T-helper 1 cell (primary cell): ENCODE results near the gene RCN2.
A peak's percentile ranks its signal among the peaks of the same experiment; 100 is the strongest.

Experiments
- DNase-seq, 5 donors: peaks; one replicate each; pipeline ENCODE4 v3.0.0-alpha.2; 2012 to 2020

Gene RCN2

DNA sequence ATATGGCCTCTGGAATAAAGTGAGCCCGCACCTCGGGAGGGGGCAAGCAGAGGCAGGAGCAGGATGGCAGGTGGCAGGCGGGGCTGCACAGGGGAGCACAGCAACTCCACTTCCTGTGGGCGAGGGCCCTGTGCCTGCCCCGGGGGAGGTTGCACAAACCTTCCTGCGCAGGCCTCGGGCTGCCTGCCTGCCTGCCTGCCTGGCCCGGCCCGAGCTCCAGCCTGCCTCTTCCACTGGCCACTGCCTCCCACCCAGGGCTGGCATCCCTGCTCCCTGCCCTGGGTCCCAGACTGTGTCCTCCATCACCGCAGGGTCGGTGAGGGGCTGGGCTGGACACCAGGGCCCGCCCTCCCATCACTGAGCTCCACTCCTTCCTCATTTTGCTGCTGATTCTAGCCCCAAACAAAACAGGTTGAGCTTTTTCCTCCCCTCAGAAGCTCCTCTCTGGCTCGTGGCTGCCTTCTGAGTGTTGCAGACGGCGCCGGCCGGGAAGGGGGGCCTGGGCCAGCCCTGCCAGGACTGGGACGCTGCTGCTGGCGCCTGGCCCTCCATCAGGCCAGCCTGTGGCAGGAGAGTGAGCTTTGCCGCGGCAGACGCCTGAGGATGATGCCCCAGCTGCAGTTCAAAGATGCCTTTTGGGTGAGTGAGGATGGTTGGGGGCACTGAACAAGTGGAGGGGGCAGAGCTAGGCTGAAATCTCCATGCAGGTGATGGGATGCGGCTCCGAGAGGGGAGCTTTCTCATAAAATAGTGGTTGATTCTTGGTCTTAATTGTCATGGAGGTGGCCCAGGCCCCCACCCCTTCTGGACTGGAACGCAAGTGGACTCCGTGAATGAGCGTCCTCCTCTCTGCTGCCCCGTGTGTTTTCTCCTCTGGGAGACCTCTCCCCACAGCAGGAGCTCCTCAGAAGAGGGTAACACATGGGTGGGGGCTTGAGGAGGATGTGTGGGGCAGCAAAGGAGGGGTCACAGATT lies 63.7 kb downstream of the RCN2 start, which contains the start of gene PSTPIP1:
Gene PSTPIP1, plus strand, starts transcription at position 156 of the 975 bp plus-strand sequence. Its CDS starts 448 bp downstream, at position 604.
- DNase-seq = peak; percentile 40 to 87 (median 56)

DNA sequence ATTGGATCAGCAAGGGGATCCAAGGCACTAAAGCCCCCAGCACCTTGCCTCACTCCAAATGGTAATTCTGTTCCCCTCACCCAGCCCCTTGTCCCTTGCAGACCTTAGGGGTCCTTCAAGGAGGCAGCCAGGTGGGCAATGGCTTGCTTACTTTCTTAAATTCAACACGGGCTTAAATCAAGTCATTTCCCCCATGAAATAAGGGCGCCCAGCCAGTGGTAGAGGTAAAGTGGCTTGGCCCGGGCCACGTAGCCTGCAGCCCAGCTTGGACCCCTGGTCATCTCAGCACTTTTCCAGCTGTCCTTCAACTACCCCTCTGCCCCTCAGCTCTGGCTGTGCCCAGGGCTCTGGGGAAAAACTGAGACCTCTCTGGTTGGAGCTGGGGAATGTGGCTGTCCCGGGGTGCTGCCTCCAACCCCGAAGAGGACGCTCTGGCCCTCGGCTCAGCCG lies 64.6 kb downstream of the RCN2 start:
- no peak for DNase-seq

DNA sequence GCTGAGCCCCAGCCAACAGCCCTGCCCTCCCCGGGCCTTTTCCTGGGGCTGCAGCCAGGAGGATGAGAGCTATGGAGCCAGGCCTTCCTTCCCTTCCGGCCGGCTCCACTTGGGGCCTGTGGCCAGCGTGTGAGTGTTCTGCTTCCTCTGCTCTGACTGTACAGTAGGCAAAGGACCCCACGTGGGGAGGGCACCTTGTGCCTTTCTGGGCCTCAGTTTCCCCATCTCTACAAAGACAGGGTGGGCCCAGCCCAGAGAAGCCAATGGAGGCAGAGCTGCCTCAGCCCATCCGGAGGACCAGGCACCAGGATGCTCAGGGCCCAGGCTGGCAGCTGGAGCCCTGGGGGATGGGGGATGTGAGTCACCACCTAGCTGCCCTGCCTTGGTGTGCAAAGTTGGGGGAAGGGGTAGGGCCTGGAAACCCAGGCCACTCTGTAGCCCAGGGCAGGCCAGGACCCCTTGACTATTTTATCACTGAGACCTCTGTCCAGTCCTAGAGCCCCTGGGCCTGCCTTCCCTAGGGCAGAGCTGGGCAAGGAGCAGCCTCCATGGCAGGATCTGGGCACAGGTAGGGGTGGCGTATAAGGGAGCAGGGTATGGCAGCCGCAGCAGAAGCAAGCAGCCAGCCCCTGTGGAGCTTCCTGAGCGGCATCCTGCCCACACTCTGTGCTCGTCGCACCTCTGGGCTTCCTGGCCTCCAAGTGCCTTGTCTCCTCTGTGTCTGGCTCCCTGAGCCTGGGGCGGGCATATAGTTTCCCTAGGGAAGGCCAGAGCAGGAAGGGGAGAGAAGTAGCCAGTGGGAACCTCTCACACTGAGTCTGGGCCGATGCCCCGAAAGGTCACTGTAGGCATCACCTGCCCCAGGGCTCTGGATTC lies 65.2 kb downstream of the RCN2 start:
- peak in 3 of 5 donors; percentile 27 to 82 (median 33) for DNase-seq

DNA sequence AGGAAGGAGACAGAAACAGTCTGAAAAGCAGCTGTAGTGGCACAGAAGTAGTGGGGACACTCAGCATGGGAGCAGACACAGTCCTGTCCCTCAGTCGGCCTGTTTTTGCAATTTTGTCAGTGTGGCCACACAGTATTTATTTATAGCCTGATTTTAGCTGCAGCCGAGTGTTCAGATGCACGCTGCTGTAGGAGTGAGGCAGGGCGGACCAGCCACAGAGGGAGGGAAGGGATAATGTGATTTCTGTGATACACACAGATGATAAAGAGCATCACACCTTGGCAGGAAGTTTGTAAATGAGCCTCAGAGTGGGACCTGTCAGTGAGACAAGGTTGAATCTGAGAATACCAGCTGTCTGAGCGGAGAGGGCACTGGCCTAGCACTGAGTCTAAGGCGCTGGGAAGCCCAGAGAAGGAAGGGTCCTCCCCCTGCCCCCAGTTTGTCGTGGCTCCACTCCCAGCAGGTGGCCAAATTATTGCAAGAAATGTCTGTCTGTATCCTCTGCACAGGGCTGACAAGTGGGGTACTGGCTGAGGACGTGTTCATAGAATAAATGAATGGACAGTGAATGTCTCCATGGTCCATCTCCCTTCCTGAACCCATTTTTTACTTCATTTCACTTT lies 67.2 kb downstream of the RCN2 start:
- DNase-seq = no peak

DNA sequence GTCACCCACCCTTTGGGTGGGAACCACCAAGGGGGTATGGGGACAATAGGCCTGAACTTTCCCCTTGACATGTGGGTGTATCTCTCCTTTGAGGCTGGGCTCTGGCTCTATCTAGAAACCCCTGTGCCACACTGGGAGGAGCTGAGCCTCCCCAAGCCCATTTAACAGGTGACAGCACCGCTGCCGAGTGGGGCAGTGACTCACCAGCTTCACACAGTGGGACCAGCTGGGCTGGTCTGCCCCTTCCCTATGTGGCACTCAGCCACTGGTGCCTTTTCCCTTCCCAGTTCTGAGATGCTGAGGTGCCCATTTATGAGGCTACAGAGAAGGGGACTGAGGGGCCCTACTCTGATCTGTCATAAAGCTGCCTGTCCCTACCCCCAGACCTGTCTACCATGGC lies 68.4 kb downstream of the RCN2 start:
- DNase-seq = no peak

GRCh38 chr15:77001351-77001750 lies 69.8 kb downstream of the RCN2 start:
- no peak for DNase-seq

DNA sequence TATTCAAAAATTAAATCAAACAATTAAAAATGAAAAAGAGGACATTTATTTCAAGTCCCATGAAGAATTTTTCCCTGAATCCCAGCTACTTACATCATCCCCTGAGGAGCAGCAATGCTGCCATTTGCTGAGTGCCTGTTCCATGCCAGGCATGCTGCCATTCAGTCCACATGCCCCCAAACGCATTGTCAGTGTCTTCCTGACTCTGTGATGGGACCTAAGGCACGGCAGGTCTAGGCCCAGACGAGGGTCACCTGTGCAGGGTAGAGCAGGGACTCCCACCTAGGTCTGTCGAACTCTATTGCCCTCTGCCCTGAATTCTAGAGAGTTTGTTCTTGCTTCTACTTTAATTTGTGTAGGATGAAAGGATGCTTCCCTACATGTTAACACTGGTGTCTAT lies 70.4 kb downstream of the RCN2 start:
- DNase-seq = no peak

- DNase-seq = no peak
These were observed 70.9 kb downstream of the RCN2 start for GRCh38 chr15:77002436-77002835.

DNA sequence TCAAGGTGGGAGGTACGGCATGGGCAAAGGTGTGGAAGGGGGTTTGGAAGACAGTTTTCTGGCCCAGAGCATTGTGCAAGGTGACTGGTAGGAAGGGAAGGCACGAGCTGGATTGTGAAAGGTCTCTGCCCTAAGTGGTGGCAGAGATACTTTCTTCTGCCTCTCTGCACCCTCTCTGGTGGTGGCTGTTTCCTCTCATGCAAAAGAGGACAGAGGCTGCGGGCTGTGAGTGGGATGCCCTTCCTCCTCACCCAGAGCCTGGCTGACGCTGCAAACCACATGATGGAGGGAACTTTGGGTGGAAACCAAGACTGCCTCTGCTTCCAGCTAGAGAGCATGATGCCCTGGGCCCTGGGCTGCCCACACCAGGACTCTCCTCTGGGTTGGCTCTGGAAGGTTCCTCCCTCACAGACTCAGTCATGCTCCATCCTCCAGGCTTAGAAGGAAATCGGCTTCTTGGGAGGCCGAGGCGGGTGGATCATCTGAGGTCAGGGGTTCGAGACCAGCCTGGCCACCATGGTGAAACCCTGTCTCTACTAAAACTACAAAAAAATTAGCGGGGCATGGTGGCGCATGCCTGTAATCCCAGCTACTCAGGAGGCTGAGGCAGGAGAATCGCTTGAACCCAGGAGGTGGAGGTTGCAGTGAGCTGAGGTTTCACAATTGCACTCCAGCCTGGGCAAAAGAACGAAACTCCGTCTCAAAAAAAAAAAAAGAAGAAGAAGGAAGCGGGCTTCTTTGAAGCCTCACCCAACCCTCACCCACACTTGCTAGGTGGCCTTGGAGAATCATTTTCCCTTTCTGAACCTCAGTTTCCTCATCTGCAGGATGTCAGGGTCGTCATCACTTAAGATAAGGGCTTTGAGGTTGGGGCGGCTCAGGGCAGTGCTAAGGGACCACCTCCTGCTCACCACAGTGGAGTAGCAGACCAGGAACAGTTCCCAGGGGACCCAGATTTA lies 71.7 kb downstream of the RCN2 start:
- peak; percentile 28 to 87 (median 53) for DNase-seq
